ENCODE measurements around the gene CCDC201. TPM values are rescaled to one million over a fixed set of nuclear protein-coding genes. Genes with fewer than 3 reads are reported as not detected.

Gene CCDC201
- polyA plus RNA-seq, 1 experiment = not detected

DNA sequence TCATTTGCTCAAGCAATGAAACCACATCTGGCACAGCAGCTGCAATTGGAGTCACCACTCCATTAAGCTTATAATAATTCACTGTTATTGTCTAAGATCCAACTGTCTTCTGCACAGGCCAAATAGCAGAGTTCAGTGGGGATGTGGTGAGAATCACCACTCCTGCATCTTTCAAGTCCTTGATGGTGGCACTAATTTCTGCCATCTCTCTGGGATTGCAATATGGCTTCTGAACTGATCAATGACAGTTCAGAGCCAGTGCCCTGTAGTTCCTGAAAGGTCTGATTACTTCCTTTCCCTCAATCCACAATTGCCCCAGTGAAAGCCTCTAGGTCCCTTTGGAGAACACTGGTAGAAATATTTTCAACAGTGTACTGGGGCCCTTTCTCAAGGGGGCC is 21.8 kb upstream of the CCDC201 start:
- no peaks in the 10 kb centered on the region for H3K36me3 ChIP-seq (ENCODE audit: control insufficient read depth, insufficient read depth, low read length)
- no peak for DNase-seq (ENCODE audit: low read depth)
- ChIA-PET CTCF (interaction anchor here (1.3 to 3.9 kb wide), 2 partner anchors 8 to 28 kb away, joined by 3 to 20 read pairs; partner anchors contain the start of gene IGFBP3), POLR2A (no interaction called here)
- peaks cover 1% of the 10 kb centered on the region; the same call in 1 of the 2 replicates for H3K27me3 ChIP-seq (ENCODE audit: control insufficient read depth, insufficient read depth, low read length)
- no peak overlapping the region for H3K4me3 ChIP-seq (ENCODE audit: low read depth, low read length)
- TF ChIP-seq, protein P1, sequence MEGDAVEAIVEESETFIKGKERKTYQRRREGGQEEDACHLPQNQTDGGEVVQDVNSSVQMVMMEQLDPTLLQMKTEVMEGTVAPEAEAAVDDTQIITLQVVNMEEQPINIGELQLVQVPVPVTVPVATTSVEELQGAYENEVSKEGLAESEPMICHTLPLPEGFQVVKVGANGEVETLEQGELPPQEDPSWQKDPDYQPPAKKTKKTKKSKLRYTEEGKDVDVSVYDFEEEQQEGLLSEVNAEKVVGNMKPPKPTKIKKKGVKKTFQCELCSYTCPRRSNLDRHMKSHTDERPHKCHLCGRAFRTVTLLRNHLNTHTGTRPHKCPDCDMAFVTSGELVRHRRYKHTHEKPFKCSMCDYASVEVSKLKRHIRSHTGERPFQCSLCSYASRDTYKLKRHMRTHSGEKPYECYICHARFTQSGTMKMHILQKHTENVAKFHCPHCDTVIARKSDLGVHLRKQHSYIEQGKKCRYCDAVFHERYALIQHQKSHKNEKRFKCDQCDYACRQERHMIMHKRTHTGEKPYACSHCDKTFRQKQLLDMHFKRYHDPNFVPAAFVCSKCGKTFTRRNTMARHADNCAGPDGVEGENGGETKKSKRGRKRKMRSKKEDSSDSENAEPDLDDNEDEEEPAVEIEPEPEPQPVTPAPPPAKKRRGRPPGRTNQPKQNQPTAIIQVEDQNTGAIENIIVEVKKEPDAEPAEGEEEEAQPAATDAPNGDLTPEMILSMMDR (IDR thresholded peaks at IDR 0.05; ENCODE audit: insufficient read depth, low read depth, low read length) = no peak

DNA sequence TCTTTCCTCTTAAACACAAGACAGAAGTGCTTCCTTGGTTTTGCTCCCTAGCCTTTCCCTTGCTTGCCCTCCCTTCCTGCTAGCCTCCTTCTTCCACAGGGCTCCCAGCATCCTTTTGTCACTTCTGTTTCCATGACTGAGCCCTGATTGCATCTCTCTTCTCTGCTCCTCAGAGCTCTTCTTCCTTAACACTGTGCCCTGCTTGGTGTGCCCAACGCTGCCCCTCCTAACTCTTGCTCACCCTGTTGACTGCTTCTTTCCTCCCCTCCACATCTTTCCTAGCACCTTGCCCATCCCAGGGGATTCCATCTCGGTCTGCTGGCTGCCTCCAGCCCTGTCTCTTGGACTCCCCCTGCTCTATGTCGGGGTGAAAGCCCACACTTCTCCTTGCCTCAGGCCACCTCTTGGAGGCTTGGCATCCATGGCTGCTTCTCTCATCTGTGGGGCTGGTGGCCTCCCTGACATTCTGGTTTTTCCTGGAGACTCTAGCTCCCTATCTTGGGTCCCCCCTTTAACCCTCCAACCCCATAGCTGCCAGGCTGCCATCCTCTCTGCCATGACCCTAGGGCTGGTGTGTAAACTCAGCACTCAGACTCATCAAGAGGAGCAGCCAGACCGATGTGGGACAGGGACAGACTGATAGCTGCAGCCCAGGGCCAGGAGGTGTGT is 21.2 kb upstream of the CCDC201 start:
- CTCF ChIA-PET = interaction anchor here (1.3 to 3.9 kb wide), 2 partner anchors 8 to 28 kb away, joined by 3 to 20 read pairs; partner anchors contain the start of gene IGFBP3
- POLR2A ChIA-PET = no interaction called here
- DNase-seq (ENCODE audit: low read depth) = no peak
- Histone ChIP-seq H3K36me3 (ENCODE audit: control insufficient read depth, insufficient read depth, low read length) (no peaks in the 10 kb centered on the region), H3K4me3 (ENCODE audit: low read depth, low read length) (no peak overlapping the region), H3K27me3 (ENCODE audit: control insufficient read depth, insufficient read depth, low read length) (peaks cover 1% of the 10 kb centered on the region; the same call in 1 of the 2 replicates)
- TF ChIP-seq, protein P1 (IDR thresholded peaks at IDR 0.05; ENCODE audit: insufficient read depth, low read depth, low read length) = no peak

DNA sequence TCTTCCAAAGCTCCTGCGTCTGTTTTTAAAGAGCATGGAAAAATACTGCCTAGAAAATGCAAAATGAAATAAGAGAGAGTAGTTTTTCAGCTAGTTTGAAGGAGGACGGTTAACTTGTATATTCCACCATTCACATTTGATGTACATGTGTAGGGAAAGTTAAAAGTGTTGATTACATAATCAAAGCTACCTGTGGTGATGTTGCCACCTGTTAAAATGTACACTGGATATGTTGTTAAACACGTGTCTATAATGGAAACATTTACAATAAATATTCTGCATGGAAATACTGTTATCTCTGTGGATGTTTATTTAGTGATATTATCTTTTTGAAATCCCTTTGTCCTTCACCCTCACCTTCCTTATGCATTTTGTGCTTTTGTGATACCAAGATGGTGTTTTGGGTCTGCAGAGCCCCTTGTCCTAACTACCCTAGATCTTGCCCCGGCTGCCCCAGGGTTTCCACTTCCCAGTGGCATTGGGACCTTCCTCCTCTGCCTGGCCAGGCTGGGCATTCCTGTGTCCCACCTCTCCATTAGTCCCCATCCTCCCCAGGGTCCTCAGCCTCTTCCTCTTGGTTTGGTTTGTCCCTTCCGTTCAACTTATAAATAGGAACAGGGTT is 20.6 kb upstream of the CCDC201 start:
- Histone ChIP-seq H3K36me3 (ENCODE audit: control insufficient read depth, insufficient read depth, low read length) (no peaks in the 10 kb centered on the region), H3K4me3 (ENCODE audit: low read depth, low read length) (no peak overlapping the region), H3K27me3 (ENCODE audit: control insufficient read depth, insufficient read depth, low read length) (peaks cover 1% of the 10 kb centered on the region; the same call in 1 of the 2 replicates)
- DNase-seq (ENCODE audit: low read depth) = no peak
- TF ChIP-seq, protein P1 (IDR thresholded peaks at IDR 0.05; ENCODE audit: insufficient read depth, low read depth, low read length) = no peak
- CTCF ChIA-PET = interaction anchor here (0.6 to 3.9 kb wide), 7 partner anchors 9 to 1257 kb away, joined by 3 to 20 read pairs (median 3); partner anchors contain the start of gene IGFBP3
- POLR2A ChIA-PET = no interaction called here

DNA sequence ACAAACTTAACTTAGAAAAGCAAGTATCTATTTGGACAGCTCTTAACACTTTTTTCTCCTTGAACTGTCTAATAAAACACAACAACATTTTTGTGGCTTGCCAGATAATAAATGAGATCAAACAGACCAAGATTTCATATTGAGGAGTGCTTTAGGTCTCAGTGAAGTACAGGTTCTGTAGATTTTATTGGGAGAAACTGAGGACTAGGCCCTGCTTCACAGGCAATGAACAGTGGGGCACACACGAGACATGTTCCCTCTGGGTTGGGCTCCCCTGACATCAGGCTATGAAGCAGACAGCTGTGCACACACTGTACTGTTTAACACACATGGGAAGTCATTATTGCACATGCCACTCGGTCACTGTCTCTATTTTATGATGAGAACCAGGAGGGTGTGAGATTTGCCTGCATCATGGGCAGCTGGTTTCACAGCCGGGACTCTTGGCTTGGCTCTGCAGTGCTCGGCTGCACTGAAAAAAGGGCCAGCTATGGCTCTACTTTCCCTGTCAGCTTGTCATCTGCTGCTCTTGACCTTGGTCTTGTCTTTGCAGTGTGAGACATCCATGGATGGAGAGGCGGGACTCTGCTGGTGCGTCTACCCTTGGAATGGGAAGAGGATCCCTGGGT is 19.6 kb upstream of the CCDC201 start:
- TF ChIP-seq, protein P1 (IDR thresholded peaks at IDR 0.05; ENCODE audit: insufficient read depth, low read depth, low read length) = no peak
- POLR2A ChIA-PET = no interaction called here

More for the DNA sequence above, 19.6 kb upstream of the CCDC201 start:
- H3K36me3 ChIP-seq (ENCODE audit: control insufficient read depth, insufficient read depth, low read length) = no peaks in the 10 kb centered on the region
- H3K27me3 ChIP-seq (ENCODE audit: control insufficient read depth, insufficient read depth, low read length) = peaks cover 3% of the 10 kb centered on the region
- CTCF ChIA-PET = interaction anchor here (0.7 to 3.9 kb wide), 9 partner anchors 11 to 1362 kb away, joined by 3 to 20 read pairs (median 4); partner anchors contain the start of gene IGFBP3
- DNase-seq (ENCODE audit: low read depth) = no peak
- no peak overlapping the region for H3K4me3 ChIP-seq (ENCODE audit: low read depth, low read length)
